Measurements from ENCODE around the gene FAR2. TPM values are rescaled to one million over a fixed set of nuclear protein-coding genes. Genes with fewer than 3 reads are reported as not detected.
"Not testable (repeated sequence)": the region's sequence is repeated elsewhere in the genome, so short reads cannot be mapped to it uniquely, and the experiment has no call there.

Gene FAR2
- total RNA-seq, 1 donor from 2014 or later, result 6.9 TPM

DNA sequence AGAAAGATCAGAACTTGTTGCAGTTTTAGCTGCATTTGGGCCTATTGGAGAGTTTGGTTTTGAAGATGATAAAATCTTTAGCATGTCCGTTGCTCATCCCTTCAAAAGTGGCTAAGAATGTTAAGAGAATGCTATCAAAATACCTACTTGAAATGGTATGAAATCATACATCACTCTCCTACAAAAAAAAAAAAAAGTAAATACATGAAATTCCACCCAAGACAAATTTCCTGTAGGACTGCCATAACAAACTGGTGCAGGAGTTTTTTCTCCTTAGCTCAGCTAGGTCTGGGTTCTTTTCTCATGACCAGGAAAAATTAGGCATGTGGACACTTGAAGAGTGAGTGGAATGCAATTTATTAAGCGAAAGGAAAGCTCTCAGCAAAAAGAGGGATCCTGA, 15.9 kb upstream of the FAR2 start:
- Mint-ChIP-seq H3K9me3 (ENCODE audit: unreplicated experiment) (peaks cover 2% of the 10 kb centered on the region), H3K36me3 (ENCODE audit: unreplicated experiment) (peaks cover 5% of the 10 kb centered on the region), H3K4me3 (ENCODE audit: unreplicated experiment) (no peak overlapping the region), H3K27ac (ENCODE audit: unreplicated experiment) (no peak overlapping the region), H3K27me3 (ENCODE audit: unreplicated experiment) (peaks cover 3% of the 10 kb centered on the region), H3K4me1 (ENCODE audit: low read depth, unreplicated experiment) (peaks cover 3% of the 10 kb centered on the region)
- DNase-seq, result no peak
- TF ChIP-seq, protein P1, sequence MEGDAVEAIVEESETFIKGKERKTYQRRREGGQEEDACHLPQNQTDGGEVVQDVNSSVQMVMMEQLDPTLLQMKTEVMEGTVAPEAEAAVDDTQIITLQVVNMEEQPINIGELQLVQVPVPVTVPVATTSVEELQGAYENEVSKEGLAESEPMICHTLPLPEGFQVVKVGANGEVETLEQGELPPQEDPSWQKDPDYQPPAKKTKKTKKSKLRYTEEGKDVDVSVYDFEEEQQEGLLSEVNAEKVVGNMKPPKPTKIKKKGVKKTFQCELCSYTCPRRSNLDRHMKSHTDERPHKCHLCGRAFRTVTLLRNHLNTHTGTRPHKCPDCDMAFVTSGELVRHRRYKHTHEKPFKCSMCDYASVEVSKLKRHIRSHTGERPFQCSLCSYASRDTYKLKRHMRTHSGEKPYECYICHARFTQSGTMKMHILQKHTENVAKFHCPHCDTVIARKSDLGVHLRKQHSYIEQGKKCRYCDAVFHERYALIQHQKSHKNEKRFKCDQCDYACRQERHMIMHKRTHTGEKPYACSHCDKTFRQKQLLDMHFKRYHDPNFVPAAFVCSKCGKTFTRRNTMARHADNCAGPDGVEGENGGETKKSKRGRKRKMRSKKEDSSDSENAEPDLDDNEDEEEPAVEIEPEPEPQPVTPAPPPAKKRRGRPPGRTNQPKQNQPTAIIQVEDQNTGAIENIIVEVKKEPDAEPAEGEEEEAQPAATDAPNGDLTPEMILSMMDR (IDR thresholded peaks at IDR 0.05; ENCODE audit: partially characterized antibody, unreplicated experiment), result no peak

DNA sequence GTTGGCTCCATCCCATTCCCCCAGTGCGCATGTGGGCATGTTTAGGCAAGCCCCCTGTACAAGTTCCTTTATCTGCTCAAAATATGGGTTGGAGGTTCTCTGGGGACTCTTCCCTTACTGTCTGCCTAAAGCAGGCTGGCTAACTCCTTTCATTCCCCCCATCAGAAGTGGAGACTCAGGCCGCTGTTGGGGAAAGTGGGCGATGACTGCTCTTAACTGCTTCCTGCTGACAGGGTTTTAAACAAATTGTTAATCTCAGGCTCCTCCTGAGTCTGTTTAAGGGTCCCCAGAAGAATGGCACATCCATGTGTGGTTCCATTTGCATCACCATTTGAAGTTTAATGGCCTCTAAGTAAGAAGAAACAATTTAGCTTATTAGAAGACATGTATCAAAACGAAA, 15.4 kb upstream of the FAR2 start:
- peaks cover 5% of the 10 kb centered on the region for H3K36me3 Mint-ChIP-seq (ENCODE audit: unreplicated experiment)
- DNase-seq, result no peak
- peaks cover 3% of the 10 kb centered on the region for H3K27me3 Mint-ChIP-seq (ENCODE audit: unreplicated experiment)
- peaks cover 3% of the 10 kb centered on the region for H3K9me3 Mint-ChIP-seq (ENCODE audit: unreplicated experiment)
- TF ChIP-seq, protein P1 (IDR thresholded peaks at IDR 0.05; ENCODE audit: partially characterized antibody, unreplicated experiment), result no peak
- H3K27ac Mint-ChIP-seq (ENCODE audit: unreplicated experiment), result no peak overlapping the region
- H3K4me1 Mint-ChIP-seq (ENCODE audit: low read depth, unreplicated experiment), result peaks cover 3% of the 10 kb centered on the region
- no peak overlapping the region for H3K4me3 Mint-ChIP-seq (ENCODE audit: unreplicated experiment)

DNA sequence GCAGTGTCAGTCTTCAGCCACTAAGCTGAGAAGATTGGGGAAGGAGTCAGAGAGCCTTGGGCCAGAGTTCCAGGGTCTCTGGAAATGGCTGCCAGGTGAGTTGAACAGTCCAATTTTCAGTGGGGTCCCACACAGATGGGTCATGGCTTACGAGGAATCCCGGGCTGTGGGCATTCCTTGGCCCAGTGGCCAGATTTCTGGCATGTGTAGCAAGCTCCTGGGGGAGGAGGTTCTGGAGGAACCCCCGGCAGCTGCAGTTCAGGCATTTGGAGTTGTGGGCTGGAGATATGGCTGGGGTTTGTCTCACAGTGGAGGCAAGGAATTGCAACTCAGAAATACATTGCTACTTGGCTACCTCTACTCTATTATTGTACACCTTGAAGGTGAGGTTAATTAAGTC, 10.8 kb upstream of the FAR2 start:
- H3K27ac Mint-ChIP-seq (ENCODE audit: unreplicated experiment), result not testable (repeated sequence)

DNA sequence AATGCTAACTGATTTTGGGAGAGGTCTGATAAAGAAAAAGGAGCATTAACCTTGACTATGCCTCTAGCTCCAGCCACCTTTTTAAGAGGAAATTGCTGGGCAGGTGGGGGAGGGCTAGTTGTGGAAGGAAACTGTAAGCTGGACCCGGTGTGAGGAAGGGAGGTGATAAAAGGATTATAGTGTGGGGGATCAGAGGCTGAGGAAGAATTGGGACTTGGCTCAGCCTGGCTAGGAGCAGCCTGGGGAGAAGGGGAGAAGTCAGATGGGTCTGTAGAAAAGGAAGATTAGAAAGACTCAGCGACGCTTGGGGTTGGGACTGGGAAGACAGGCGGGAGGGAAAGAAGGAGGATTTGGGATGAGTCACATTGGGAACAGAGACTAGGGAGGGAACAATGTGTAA, 10.2 kb upstream of the FAR2 start:
- H3K27me3 Mint-ChIP-seq (ENCODE audit: unreplicated experiment); H3K27ac Mint-ChIP-seq (ENCODE audit: unreplicated experiment): not testable (repeated sequence)

More for the DNA sequence above, 10.8 kb upstream of the FAR2 start:
- H3K4me1 Mint-ChIP-seq (ENCODE audit: low read depth, unreplicated experiment); H3K4me3 Mint-ChIP-seq (ENCODE audit: unreplicated experiment); H3K36me3 Mint-ChIP-seq (ENCODE audit: unreplicated experiment); H3K27me3 Mint-ChIP-seq (ENCODE audit: unreplicated experiment); DNase-seq: not testable (repeated sequence)
- H3K9me3 Mint-ChIP-seq (ENCODE audit: unreplicated experiment), result peaks cover 11% of the 10 kb centered on the region

DNA sequence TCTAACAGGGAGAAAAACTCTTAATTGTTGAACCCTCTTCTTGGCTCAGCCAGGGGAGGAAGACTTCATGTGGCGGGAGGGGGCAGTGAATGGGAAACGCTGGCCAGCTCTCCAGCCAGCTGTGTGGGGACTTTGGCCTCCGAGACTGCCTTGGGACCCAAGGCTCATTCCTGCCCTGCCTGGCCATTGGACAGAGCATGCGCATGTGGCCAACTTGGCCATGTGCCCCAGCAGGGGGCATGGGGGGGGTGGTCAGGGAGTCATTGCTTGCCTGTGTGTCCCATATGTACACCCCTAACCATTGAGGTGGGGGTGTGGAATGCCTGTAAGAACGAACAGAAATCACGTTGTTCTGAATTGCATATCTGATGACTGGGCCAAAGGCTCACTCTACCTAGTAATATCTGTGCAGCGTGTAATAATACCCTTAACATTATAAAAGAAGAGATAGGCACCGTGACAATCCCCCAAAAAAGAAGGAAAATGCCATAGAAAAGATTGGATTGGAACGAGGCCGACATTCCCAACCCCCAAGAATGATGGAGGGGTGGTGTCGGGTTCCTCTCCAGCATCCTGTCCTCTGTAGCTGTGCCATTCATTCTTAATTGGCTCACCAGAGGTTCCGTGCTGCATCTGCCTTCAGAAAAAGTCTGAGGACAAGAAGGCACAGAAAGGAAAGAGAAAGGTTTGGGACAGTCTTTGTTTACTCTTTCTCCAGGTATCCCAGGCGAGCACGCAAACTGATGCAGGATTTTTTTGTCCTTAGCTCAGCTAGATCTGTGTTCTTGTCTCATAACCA, 3.5 kb upstream of the FAR2 start:
- H3K27ac Mint-ChIP-seq (ENCODE audit: unreplicated experiment), result no peak overlapping the region

More for the DNA sequence above, 10.2 kb upstream of the FAR2 start:
- DNase-seq; H3K36me3 Mint-ChIP-seq (ENCODE audit: unreplicated experiment); H3K4me1 Mint-ChIP-seq (ENCODE audit: low read depth, unreplicated experiment); H3K4me3 Mint-ChIP-seq (ENCODE audit: unreplicated experiment): not testable (repeated sequence)
- H3K9me3 Mint-ChIP-seq (ENCODE audit: unreplicated experiment), result peaks cover 11% of the 10 kb centered on the region

DNA sequence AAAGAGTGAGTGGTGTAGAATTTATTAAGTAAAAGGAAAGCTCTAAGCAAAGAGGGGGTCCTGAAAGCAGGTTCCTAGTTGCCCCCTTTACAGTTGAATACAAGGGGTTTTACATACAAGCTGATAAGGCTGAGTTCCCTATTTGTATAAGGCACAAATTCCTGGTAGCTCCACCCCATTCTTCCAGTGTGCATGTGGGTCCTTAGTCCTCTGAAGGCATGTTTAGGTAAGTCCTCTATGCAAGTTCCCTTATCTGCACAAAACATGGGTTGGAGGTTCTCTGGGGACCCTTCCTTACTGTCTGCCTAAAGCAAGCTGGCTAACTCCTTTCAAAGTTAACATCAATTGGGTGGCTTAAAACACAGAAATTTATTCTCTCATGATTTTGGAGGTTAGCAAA, 2.9 kb upstream of the FAR2 start:
- Mint-ChIP-seq H3K4me3 (ENCODE audit: unreplicated experiment) (no peak overlapping the region), H3K27ac (ENCODE audit: unreplicated experiment) (no peak overlapping the region), H3K36me3 (ENCODE audit: unreplicated experiment) (peaks cover 4% of the 10 kb centered on the region), H3K9me3 (ENCODE audit: unreplicated experiment) (peaks cover 2% of the 10 kb centered on the region), H3K4me1 (ENCODE audit: low read depth, unreplicated experiment) (peaks cover 2% of the 10 kb centered on the region), H3K27me3 (ENCODE audit: unreplicated experiment) (peaks cover 2% of the 10 kb centered on the region)
- TF ChIP-seq, protein P1 (IDR thresholded peaks at IDR 0.05; ENCODE audit: partially characterized antibody, unreplicated experiment), result no peak
- DNase-seq, result no peak

More for the DNA sequence above, 3.5 kb upstream of the FAR2 start:
- peaks cover 2% of the 10 kb centered on the region for H3K4me1 Mint-ChIP-seq (ENCODE audit: low read depth, unreplicated experiment)
- no peak for DNase-seq
- peaks cover 2% of the 10 kb centered on the region for H3K9me3 Mint-ChIP-seq (ENCODE audit: unreplicated experiment)
- H3K36me3 Mint-ChIP-seq (ENCODE audit: unreplicated experiment), result peaks cover 4% of the 10 kb centered on the region
- H3K4me3 Mint-ChIP-seq (ENCODE audit: unreplicated experiment), result no peak overlapping the region
- peaks cover 2% of the 10 kb centered on the region for H3K27me3 Mint-ChIP-seq (ENCODE audit: unreplicated experiment)
- TF ChIP-seq, protein P1 (IDR thresholded peaks at IDR 0.05; ENCODE audit: partially characterized antibody, unreplicated experiment), result no peak
